OCI-LY1 (cell line): ENCODE results near the gene CPN2.

Experiments used
- H2AFZ ChIP-seq: fragments of 200-600 bp; sonication (generic), shearing (Covaris generic); 2 replicates; pipeline ENCODE4 v1.6.0; 2014; ENCODE audit warnings: antibody characterized with exemption, mild to moderate bottlenecking, low read length
- H3F3A ChIP-seq: fragments of 200-600 bp; sonication (generic), shearing (Covaris generic); 2 replicates; pipeline ENCODE4 v1.6.0; 2014; ENCODE audit warnings: mild to moderate bottlenecking, antibody characterized with exemption, low read length, moderate library complexity; ENCODE audit not compliant: insufficient read depth
- H3K27ac ChIP-seq: fragments of 200-600 bp; sonication (generic); 2 replicates; pipeline ENCODE4 v1.5.1; 2014; ENCODE audit warnings: low read length, mixed run types, mild to moderate bottlenecking, low read depth; ENCODE audit not compliant: poor library complexity, severe bottlenecking
- H3K27me3 ChIP-seq: fragments of 200-600 bp; sonication (generic); 2 replicates; pipeline ENCODE4 v1.6.0; 2014; ENCODE audit warnings: antibody characterized with exemption, mild to moderate bottlenecking, low read length, moderate library complexity; ENCODE audit not compliant: insufficient read depth
- H3K36me3 ChIP-seq: fragments of 200-600 bp; sonication (generic); 2 replicates; pipeline ENCODE4 v1.6.1; 2014; ENCODE audit warnings: mild to moderate bottlenecking, antibody characterized with exemption, low read length, moderate library complexity, mixed read lengths; ENCODE audit not compliant: insufficient read depth
- H3K4me1 ChIP-seq: fragments of 200-600 bp; sonication (generic); 2 replicates; pipeline ENCODE4 v1.5.1; 2014; ENCODE audit warnings: mild to moderate bottlenecking, low read length, moderate library complexity; ENCODE audit not compliant: insufficient read depth, severe bottlenecking
- H3K4me2 ChIP-seq: fragments of 200-600 bp; sonication (generic), shearing (Covaris generic); 2 replicates; pipeline ENCODE4 v1.6.1; 2014; ENCODE audit warnings: low read length
- H3K4me3 ChIP-seq: fragments of 200-600 bp; sonication (generic); 2 replicates; pipeline ENCODE4 v1.5.1; 2014; ENCODE audit warnings: low read length, low read depth, mild to moderate bottlenecking, mixed read lengths; ENCODE audit not compliant: poor library complexity, severe bottlenecking
- H3K79me2 ChIP-seq: fragments of 200-600 bp; shearing (Covaris generic); 2 replicates; pipeline ENCODE4 v1.6.1; 2016; ENCODE audit warnings: mixed run types, low read length, mixed read lengths; ENCODE audit not compliant: insufficient read depth
- H3K9ac ChIP-seq: fragments of 200-600 bp; sonication (generic), shearing (Covaris generic); 2 replicates; pipeline ENCODE4 v1.6.1; 2014; ENCODE audit warnings: mild to moderate bottlenecking, low read length, mixed read lengths
- H3K9me2 ChIP-seq: fragments of 200-600 bp; sonication (generic), shearing (Covaris generic); 2 replicates; pipeline ENCODE4 v1.6.1; 2014; ENCODE audit warnings: low read depth, mild to moderate bottlenecking, low read length, mixed read lengths
- H3K9me3 ChIP-seq: fragments of 200-600 bp; shearing (Covaris generic); 2 replicates; pipeline ENCODE4 v1.6.1; 2014; ENCODE audit warnings: low read length, mixed read lengths
- H4K20me1 ChIP-seq: fragments of 200-600 bp; sonication (generic), shearing (Covaris generic); 2 replicates; pipeline ENCODE4 v1.6.0; 2016; ENCODE audit warnings: mild to moderate bottlenecking, low read length; ENCODE audit not compliant: insufficient read depth
- CTCF ChIP-seq: fragments of 200-600 bp; sonication (generic), shearing (Covaris generic); IDR thresholded peaks from 2 replicates; pipeline ENCODE4 v1.5.1; 2017; ENCODE audit warnings: mild to moderate bottlenecking, antibody characterized with exemption, low read length, moderate library complexity, mixed read lengths
- EZH2 ChIP-seq: fragments of 200-600 bp; sonication (generic), shearing (Covaris generic); IDR thresholded peaks from 2 replicates; pipeline ENCODE4 v1.8.0; 2017; ENCODE audit warnings: borderline replicate concordance, mixed run types, mild to moderate bottlenecking, antibody characterized with exemption, low read length, moderate library complexity, mixed read lengths

The CPN2 gene

GRCh38 chr3:194348354-194348753, 2.8 kb downstream of the CPN2 start:
- H2AFZ ChIP-seq = no peak overlapping the region
- H3K4me3 ChIP-seq = no peak overlapping the region
- no peak overlapping the region for H3K4me2 ChIP-seq
- H3K9ac ChIP-seq = no peak overlapping the region
- H3K9me3 ChIP-seq = no peaks in the 10 kb centered on the region
- no peak for TF ChIP-seq CTCF
- no peak for TF ChIP-seq EZH2
- no peaks in the 10 kb centered on the region for H3K36me3 ChIP-seq
- no peaks in the 10 kb centered on the region; the same call in 1 of the 2 replicates for H3K27me3 ChIP-seq
- no peaks in the 10 kb centered on the region for H3K4me1 ChIP-seq
- H3F3A ChIP-seq = no peaks in the 10 kb centered on the region
- H3K9me2 ChIP-seq = no peaks in the 10 kb centered on the region
- no peak overlapping the region for H3K27ac ChIP-seq
- H4K20me1 ChIP-seq = no peaks in the 10 kb centered on the region
- H3K79me2 ChIP-seq = no peaks in the 10 kb centered on the region

GRCh38 chr3:194346621-194347020, 4.5 kb downstream of the CPN2 start:
- no peak overlapping the region for H3K4me2 ChIP-seq
- H3F3A ChIP-seq = no peaks in the 10 kb centered on the region
- TF ChIP-seq CTCF (no peak), EZH2 (no peak)
- no peaks in the 10 kb centered on the region for H3K4me1 ChIP-seq
- H2AFZ ChIP-seq = no peak overlapping the region
- no peaks in the 10 kb centered on the region for H4K20me1 ChIP-seq
- H3K27me3 ChIP-seq = no peaks in the 10 kb centered on the region; the same call in 1 of the 2 replicates
- no peak overlapping the region for H3K9ac ChIP-seq
- H3K9me2 ChIP-seq = no peaks in the 10 kb centered on the region
- no peaks in the 10 kb centered on the region for H3K9me3 ChIP-seq
- H3K4me3 ChIP-seq = no peak overlapping the region
- no peak overlapping the region for H3K27ac ChIP-seq
- H3K36me3 ChIP-seq = no peaks in the 10 kb centered on the region
- no peaks in the 10 kb centered on the region for H3K79me2 ChIP-seq

GRCh38 chr3:194346035-194346434, 5.1 kb downstream of the CPN2 start:
- Histone ChIP-seq H3K4me2 (no peak overlapping the region), H2AFZ (no peak overlapping the region), H3K79me2 (no peaks in the 10 kb centered on the region), H3K4me1 (no peaks in the 10 kb centered on the region), H3K9me3 (no peaks in the 10 kb centered on the region), H3K9ac (no peak overlapping the region), H3K9me2 (no peaks in the 10 kb centered on the region), H3K27me3 (no peaks in the 10 kb centered on the region; the same call in 1 of the 2 replicates), H3K27ac (no peak overlapping the region), H3F3A (no peaks in the 10 kb centered on the region), H3K36me3 (no peaks in the 10 kb centered on the region), H4K20me1 (no peaks in the 10 kb centered on the region), H3K4me3 (no peak overlapping the region)
- TF ChIP-seq CTCF = no peak
- TF ChIP-seq EZH2 = no peak
